SJSA1 (cell line): Measurements from ENCODE around the gene TREX2. TPM values are rescaled to one million over a fixed set of nuclear protein-coding genes. Genes with fewer than 3 reads are reported as not detected.

Experiments used
- DNase-seq, 2 experiments: peaks; one replicate each; pipeline ENCODE4 v3.0.0-alpha.2; 2015 to 2020; ENCODE audit warnings: low spot score in 2 of 2, low read depth in 1 of 2
- H3K27ac ChIP-seq: fragments of 250-450 bp; sonication (Bioruptor Pico); 2 replicates; pipeline ENCODE4 v1.5.1; 2020; ENCODE audit warnings: mild to moderate bottlenecking, moderate library complexity
- H3K27me3 ChIP-seq: fragments of 250-450 bp; sonication (Bioruptor Pico); replicated peaks from 2 replicates; pipeline ENCODE4 v1.5.1; 2020; ENCODE audit warnings: mild to moderate bottlenecking, moderate library complexity
- H3K36me3 ChIP-seq: fragments of 250-450 bp; sonication (Bioruptor Pico); 2 replicates; pipeline ENCODE4 v1.5.1; 2020; ENCODE audit warnings: mild to moderate bottlenecking
- H3K4me1 ChIP-seq: fragments of 250-450 bp; sonication (Bioruptor Pico); replicated peaks from 2 replicates; pipeline ENCODE4 v1.6.1; 2021; ENCODE audit warnings: mild to moderate bottlenecking
- H3K4me3 ChIP-seq: fragments of 250-450 bp; sonication (Bioruptor Pico); 2 replicates; pipeline ENCODE4 v1.5.1; 2020; ENCODE audit warnings: mild to moderate bottlenecking
- H3K9me3 ChIP-seq: fragments of 250-450 bp; sonication (Bioruptor Pico); replicated peaks from 2 replicates; pipeline ENCODE4 v1.5.1; 2020; ENCODE audit warnings: mild to moderate bottlenecking
- total RNA-seq: library from RNA; depleted of rRNA; stranded (reverse); fragments of >200 nt; shearing (Covaris generic); gene quantifications from 2 replicates; pipeline ENCODE4 v1.2.3, GENCODE V29; 2014

Gene TREX2
- total RNA-seq, 1 experiment from 2014 or later, result 0.39 TPM

DNA sequence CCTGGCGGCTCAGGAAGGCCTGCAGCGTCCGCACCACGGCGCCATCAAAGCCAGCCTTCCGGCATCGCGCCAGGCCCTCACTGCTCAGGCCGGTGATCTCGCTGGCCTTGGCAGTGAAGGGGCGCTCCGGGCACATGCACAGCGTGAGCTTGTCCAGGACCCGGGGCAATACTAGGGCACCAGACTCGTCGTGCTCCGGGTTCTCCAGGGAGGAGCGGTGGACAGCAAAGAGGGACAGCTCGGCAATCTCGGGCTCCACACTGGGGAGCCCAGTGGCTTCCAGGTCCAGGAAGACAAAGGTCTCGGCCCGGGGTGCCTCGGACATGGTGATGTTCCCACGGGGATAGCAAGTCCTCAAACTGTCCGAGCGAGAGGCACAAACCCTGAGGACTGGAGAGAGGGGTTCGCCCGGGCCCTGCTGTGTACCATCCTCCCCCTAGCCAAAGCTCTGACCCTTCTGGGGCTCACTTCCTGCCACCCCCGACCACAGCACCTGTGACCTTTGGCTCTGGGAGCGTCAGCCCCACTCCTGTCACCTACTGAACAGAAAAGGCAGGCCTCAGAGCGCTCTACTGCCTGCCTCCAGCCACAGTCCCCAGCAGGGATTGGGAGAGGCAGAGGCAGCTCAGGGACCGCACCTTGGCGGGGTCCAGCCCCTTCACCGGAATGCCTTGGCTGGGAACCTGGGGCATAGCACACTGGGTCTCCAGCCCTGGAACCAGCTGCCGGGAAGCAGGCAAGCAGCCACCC lies 575 bp downstream of the TREX2 start:
- no peaks in the 10 kb centered on the region for H3K27me3 ChIP-seq
- no peaks in the 10 kb centered on the region for H3K4me1 ChIP-seq
- H3K9me3 ChIP-seq, result no peaks in the 10 kb centered on the region
- no peaks in the 10 kb centered on the region for H3K36me3 ChIP-seq
- no peak overlapping the region for H3K4me3 ChIP-seq
- no peak overlapping the region for H3K27ac ChIP-seq
- no peak for DNase-seq

DNA sequence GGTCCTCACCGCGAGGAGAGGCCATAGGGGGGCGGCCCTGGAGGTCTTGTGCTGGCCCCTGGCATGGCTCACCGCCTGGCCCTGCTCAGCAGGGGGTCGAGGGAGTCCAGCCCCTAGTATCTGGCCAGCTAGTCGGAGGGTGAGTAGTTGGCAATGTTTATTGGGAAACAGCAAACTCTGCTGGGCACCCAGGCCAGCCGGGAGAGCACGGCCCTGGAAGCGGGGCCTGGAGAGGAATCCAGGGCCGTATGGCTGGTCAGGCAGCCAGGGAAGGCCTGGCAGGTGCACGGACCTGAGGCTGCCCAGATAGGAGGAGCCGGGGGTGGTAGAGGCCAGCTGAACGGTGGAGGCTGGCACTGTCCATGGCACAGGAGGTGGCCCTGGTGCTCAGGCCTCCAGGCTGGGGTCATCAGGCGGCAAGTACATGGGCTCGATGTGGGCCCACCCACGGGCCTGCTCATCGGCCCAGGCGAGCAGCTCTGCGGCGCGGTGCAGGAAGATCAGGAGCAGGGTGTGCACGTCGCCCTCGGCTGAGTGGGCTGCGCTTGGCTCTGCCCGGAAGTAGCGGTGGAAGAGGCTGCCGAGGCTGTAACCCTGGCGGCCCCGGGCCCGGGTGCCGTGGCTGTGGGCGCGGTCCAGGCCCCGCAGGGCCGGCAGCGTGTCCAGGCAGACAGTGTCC lies 1.4 kb downstream of the TREX2 start:
- Histone ChIP-seq H3K36me3 (no peaks in the 10 kb centered on the region), H3K27ac (no peak overlapping the region)
- no peak for DNase-seq

DNA sequence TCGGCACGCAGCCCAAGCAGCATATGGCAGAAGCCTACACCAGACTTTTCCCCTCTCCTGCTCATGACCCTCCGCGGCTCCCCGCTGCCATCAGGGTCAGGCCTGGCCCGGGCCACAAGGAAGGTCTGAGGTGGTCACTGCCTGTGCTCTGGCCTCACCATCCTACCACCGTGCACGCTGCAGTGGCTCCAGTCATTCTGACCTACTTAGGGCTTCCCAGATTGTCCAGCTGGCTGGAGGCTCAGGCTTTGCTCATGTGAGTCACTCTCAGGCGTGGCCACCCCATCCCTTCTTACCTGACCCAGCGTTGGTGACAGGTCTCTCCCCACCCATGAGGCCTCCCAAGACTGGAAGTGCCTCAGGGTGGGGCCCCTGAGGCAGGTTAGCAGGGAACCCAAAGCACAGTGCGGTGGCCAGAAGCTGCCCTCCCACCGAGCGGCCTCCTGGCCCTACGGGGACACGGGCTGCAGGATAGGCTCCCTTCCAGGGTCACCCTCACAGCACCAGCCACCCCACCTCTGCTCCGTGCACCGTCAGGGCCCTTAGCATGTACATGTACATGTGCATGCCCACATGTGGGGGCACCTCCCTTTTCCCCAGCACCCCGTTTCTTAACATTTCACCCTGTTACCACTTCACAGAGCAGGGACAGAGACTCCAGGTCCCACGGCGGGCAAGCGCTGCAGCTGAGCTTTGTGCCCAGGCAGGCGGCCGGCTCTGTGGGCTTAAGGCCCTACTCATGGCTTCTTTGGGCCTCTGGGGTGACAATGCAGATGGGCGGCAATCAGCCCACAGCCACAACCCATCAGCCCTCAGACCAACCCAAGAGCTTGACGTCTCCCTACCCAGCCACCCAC lies 2.2 kb downstream of the TREX2 start:
- Histone ChIP-seq H3K4me3 (no peak overlapping the region), H3K9me3 (no peaks in the 10 kb centered on the region), H3K27me3 (no peaks in the 10 kb centered on the region), H3K36me3 (no peaks in the 10 kb centered on the region), H3K27ac (no peak overlapping the region), H3K4me1 (no peaks in the 10 kb centered on the region)
- no peak for DNase-seq

More for the DNA sequence above, 1.4 kb downstream of the TREX2 start:
- Histone ChIP-seq H3K27me3 (no peaks in the 10 kb centered on the region), H3K9me3 (no peaks in the 10 kb centered on the region), H3K4me1 (no peaks in the 10 kb centered on the region), H3K4me3 (no peak overlapping the region)

DNA sequence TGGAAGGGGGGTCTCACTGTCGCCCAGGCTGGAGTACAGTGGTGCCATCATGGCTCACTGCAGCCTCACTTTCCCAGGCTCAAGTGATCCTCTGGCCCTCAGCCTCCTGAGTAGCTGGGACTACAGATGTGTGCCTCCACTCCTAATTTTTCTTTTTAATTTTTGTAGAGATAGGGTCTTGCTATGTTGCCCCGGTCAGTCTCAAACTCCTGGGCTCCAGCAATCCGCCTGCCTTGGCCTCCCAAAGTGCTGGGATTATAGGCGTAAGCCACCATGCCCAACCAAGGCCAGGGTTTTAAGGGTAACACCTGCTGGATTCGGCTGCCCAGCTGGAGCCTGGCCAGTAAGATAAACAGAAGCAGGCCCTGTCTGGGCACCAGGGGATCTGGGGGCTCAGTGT lies 3.4 kb downstream of the TREX2 start:
- Histone ChIP-seq H3K4me1 (no peaks in the 10 kb centered on the region), H3K36me3 (no peaks in the 10 kb centered on the region), H3K27ac (no peak overlapping the region), H3K9me3 (no peaks in the 10 kb centered on the region), H3K27me3 (no peaks in the 10 kb centered on the region), H3K4me3 (no peak overlapping the region)
- DNase-seq, result no peak

DNA sequence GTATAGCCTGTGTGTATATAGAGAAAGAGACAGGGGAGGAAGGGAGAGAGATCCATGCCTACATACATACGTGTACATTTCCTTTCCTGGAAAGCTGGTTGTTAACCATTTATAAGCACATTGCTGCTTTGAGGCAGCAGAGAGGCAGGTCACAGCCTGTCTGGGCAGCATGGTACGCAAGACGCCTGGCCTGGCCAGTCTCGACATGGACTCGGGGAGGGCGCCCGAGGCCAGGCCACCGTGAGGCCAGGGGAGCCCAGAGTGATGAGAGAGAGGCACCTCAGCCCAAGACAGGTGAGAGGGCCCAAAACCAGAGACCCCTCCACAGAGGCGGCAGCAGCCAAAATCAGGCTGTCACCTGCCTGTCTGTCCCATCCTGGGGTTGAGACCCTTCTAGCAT lies 3.9 kb downstream of the TREX2 start:
- Histone ChIP-seq H3K27ac (no peak overlapping the region), H3K4me1 (no peaks in the 10 kb centered on the region), H3K27me3 (no peaks in the 10 kb centered on the region), H3K9me3 (no peaks in the 10 kb centered on the region), H3K36me3 (no peaks in the 10 kb centered on the region), H3K4me3 (no peak overlapping the region)
- DNase-seq, result no peak

DNA sequence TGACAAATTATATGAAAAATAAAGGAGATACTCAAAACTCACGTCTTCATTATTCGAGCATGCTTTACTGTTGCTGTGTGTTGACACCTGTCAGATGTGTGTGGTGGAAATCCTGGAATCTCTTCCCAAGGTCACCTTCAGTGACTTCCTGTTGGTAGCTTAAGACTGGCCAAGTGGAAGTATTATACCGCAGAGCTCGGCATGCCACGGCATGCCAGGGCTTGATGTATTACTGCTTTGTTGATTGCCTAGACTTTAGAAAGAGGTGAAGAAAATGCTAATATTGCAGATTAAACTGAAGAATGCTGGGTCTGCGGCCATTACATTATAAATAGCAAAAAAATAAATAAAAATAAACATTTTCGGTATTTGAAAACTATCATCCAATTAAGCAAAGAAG lies 4.6 kb downstream of the TREX2 start:
- Histone ChIP-seq H3K4me1 (no peaks in the 10 kb centered on the region), H3K9me3 (no peaks in the 10 kb centered on the region), H3K36me3 (no peaks in the 10 kb centered on the region), H3K27me3 (no peaks in the 10 kb centered on the region), H3K4me3 (no peak overlapping the region), H3K27ac (no peak overlapping the region)
- DNase-seq, result no peak

GRCh38 chrX:153440556-153441135 lies 5.2 kb downstream of the TREX2 start:
- Histone ChIP-seq H3K36me3 (no peaks in the 10 kb centered on the region), H3K4me1 (no peaks in the 10 kb centered on the region), H3K27ac (no peak overlapping the region), H3K27me3 (no peaks in the 10 kb centered on the region), H3K4me3 (no peak overlapping the region), H3K9me3 (no peaks in the 10 kb centered on the region)
- DNase-seq, result no peak

DNA sequence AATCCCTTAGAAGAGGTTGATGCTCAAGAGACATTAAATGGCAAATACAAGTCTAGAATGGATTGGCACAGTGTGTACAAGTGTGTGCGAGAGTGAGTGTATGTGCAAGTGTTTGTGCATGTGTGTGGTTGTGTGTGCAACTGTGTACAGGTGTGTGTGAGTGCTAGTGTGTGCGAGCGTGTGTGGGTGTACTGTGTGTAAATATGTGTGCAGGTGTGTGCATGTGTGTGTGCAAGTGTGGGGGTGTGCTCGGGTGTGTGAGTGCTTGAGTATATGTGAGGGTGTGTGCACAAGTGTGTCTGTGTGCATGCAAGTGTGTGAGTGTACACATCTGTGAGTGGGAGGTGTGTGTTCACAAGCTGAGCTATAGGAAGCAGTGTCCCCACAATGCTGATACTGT lies 5.9 kb downstream of the TREX2 start:
- H3K36me3 ChIP-seq, result no peaks in the 10 kb centered on the region
- no peak overlapping the region for H3K4me3 ChIP-seq
- no peak overlapping the region for H3K27ac ChIP-seq
- no peaks in the 10 kb centered on the region for H3K27me3 ChIP-seq
- H3K9me3 ChIP-seq, result no peaks in the 10 kb centered on the region
- H3K4me1 ChIP-seq, result no peaks in the 10 kb centered on the region
- no peak for DNase-seq

DNA sequence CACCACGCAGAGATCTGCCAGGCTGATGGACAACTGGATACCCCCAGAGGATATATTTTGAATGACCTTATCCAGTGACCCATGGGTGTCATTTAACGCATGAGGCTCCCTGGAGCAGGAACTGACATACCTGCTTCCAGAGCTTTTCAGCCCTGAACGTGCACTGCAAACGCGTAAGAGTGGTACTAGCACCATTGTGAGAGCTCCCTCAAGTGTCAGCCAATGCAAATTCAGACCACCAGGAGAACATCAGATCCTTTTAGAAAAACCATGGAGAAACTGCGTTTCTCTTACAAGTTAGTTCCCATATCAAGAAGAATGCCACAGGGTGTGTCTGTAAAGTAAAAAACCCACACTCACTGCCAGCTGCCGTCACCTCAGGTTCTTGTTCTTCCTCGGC lies 7.3 kb downstream of the TREX2 start:
- Histone ChIP-seq H3K4me1 (no peaks in the 10 kb centered on the region), H3K36me3 (no peaks in the 10 kb centered on the region), H3K27me3 (no peaks in the 10 kb centered on the region), H3K9me3 (no peaks in the 10 kb centered on the region), H3K4me3 (no peak overlapping the region), H3K27ac (no peak overlapping the region)
- DNase-seq, result no peak

DNA sequence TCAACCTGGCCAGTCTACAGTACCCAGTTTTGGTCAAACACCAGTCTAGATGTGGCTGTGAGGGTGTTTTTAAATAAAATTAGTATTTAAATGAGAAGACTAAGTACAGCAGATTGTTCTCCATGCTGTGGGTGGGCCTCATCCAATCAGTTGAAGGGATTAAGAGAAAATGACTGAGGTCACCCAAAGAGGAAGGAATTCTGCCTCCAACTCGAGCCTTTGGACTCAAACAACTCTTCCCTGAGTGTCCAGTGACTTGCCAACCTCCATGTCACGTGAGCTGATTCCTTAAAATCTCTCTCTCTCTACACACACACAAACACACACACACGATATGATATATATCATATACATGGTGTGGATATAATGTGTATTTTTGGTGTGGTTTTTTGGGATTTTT lies 10.0 kb downstream of the TREX2 start:
- Histone ChIP-seq H3K27ac (no peak overlapping the region), H3K9me3 (no peaks in the 10 kb centered on the region), H3K4me1 (no peaks in the 10 kb centered on the region), H3K36me3 (no peaks in the 10 kb centered on the region), H3K4me3 (no peak overlapping the region), H3K27me3 (no peaks in the 10 kb centered on the region)
- DNase-seq, result no peak

DNA sequence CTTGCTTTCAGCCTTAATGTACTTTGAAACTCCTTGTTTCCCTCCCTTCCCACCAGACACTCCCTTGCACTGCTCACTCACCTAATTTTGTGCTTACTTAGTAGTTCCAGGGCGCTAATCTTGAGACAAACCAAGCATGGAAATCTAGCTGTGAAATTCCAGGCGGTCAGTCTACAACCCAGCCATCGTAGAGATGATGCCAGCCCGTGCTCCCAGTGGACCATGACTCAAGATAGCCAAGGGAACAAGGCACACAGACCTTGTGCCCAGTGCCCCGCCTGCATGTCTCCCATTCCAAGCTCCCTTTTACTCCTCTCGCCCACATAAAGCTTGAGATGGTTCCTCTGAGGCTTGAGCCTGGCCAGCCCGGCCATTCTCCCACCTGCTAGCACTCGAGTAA lies 11.1 kb downstream of the TREX2 start:
- Histone ChIP-seq H3K9me3 (no peaks in the 10 kb centered on the region), H3K27me3 (no peaks in the 10 kb centered on the region), H3K36me3 (no peaks in the 10 kb centered on the region), H3K4me3 (no peak overlapping the region), H3K4me1 (no peaks in the 10 kb centered on the region), H3K27ac (no peak overlapping the region)
- DNase-seq, result no peak

GRCh38 chrX:153433781-153434285 lies 12.0 kb downstream of the TREX2 start:
- H3K27ac ChIP-seq, result no peak overlapping the region
- H3K4me1 ChIP-seq, result no peaks in the 10 kb centered on the region
- DNase-seq, result no peak

DNA sequence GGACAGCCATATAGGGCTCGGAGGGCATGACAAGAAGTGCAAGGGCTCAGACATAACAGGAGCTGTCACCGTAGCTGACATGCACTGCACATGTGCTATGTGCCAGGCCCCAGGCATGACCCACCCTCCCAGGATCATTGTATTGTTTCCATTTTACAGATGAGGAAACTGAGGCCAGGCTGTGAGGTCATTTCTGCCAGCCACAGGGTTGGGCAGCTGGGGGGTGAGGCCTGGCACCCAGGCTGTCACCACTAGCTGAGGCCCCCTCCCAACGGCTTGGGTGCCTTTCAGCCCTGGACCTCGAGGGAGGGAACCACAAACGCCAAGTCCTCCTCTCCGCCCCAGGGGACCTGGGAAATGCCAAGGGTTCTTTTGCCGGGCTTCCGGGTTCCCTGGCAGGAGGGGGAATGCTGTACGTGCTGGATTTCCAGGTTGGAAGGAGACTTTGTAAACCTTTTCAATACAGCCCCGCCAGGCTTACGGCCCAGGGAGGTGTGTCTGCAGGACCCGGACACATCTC lies 12.6 kb downstream of the TREX2 start:
- DNase-seq, result no peak
- Histone ChIP-seq H3K9me3 (no peaks in the 10 kb centered on the region), H3K36me3 (no peaks in the 10 kb centered on the region), H3K4me1 (no peaks in the 10 kb centered on the region), H3K4me3 (no peak overlapping the region), H3K27me3 (no peaks in the 10 kb centered on the region), H3K27ac (no peak overlapping the region)

More at GRCh38 chrX:153433781-153434285, 12.0 kb downstream of the TREX2 start:
- H3K27me3 ChIP-seq, result no peaks in the 10 kb centered on the region
- H3K36me3 ChIP-seq, result no peaks in the 10 kb centered on the region
- no peaks in the 10 kb centered on the region for H3K9me3 ChIP-seq
- no peak overlapping the region for H3K4me3 ChIP-seq
